ES-I3 (cell line): ENCODE results near the gene NEDD9.
A peak's percentile ranks its signal among the peaks of the same experiment; 100 is the strongest.

Experiments
- H3K36me3 ChIP-seq: 2 replicates; pipeline ENCODE4 v1.6.1; 2013; ENCODE audit warnings: mild to moderate bottlenecking, low read length, control low read depth, moderate library complexity; ENCODE audit not compliant: insufficient read depth
- H3K4me1 ChIP-seq: 2 replicates; pipeline ENCODE4 v1.6.1; 2013; ENCODE audit warnings: mild to moderate bottlenecking, control low read depth, low read length; ENCODE audit not compliant: insufficient read depth
- H3K9ac ChIP-seq: 2 replicates; pipeline ENCODE4 v1.6.1; 2013; ENCODE audit warnings: low read depth, mild to moderate bottlenecking, low read length, moderate library complexity
- H3K9me3 ChIP-seq: 2 replicates; pipeline ENCODE4 v1.6.1; 2013; ENCODE audit warnings: mild to moderate bottlenecking, low read length, moderate library complexity; ENCODE audit not compliant: control insufficient read depth, insufficient read depth

The NEDD9 gene, protein sequence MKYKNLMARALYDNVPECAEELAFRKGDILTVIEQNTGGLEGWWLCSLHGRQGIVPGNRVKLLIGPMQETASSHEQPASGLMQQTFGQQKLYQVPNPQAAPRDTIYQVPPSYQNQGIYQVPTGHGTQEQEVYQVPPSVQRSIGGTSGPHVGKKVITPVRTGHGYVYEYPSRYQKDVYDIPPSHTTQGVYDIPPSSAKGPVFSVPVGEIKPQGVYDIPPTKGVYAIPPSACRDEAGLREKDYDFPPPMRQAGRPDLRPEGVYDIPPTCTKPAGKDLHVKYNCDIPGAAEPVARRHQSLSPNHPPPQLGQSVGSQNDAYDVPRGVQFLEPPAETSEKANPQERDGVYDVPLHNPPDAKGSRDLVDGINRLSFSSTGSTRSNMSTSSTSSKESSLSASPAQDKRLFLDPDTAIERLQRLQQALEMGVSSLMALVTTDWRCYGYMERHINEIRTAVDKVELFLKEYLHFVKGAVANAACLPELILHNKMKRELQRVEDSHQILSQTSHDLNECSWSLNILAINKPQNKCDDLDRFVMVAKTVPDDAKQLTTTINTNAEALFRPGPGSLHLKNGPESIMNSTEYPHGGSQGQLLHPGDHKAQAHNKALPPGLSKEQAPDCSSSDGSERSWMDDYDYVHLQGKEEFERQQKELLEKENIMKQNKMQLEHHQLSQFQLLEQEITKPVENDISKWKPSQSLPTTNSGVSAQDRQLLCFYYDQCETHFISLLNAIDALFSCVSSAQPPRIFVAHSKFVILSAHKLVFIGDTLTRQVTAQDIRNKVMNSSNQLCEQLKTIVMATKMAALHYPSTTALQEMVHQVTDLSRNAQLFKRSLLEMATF

DNA sequence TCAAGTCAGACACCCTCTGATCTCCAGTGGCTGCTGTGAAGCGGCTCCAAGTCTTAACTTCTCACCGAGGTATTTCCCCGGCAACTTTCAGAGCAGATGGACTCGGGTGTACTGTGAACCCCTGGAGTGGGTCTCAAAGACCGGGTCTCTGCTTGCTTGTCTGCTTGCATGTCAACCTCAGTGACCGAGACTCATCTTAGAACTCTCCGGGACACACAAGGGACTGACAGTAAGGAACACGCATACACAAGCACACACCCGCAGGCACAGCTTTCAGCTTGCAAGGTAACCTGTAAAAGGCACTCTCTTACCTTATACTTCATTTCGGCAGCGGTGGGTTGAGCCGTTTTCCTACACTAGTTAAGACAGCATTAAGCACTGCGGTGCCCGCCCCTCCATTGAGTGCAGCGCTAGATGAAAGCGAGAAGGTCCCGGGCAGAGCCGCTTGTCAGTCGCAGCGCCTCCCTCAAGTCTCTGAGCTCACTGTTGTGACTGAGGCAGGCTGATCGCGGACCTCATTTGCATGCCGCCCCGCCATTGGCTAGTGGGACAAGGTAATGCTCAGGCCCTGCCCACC, at the start of gene NEDD9:
TSS of gene NEDD9 (minus strand) at position 476 of the 577 bp plus-strand sequence. CDS start at position 323, 153 bp downstream.
- Histone ChIP-seq H3K9ac (peak within 1 kb of the TSS; percentile 51), H3K36me3 (no peaks in the 10 kb centered on the region), H3K4me1 (peaks cover 35% of the 10 kb centered on the region), H3K9me3 (no peaks in the 10 kb centered on the region)

DNA sequence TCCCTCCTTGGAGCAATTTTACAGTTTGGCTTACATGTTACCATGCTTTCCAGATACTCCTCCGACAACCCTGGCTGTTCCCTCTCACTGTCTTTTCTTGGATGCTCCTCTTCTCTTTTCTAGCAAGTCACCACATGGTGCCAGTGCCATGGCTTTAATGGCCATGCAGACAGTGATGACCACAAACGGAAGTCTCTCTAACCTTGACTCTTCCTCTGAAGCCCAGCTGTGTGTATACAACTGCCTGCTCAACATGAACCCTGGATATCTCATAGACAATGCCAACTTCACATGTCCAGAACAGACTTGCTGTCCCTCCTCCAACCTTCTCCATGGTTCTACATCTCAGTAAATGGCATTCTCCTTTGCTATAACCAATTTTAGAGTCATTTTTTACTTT, 49.8 kb upstream of the NEDD9 start:
- no peaks in the 10 kb centered on the region for H3K36me3 ChIP-seq
- H3K9me3 ChIP-seq, result no peaks in the 10 kb centered on the region
- H3K9ac ChIP-seq, result no peak overlapping the region
- H3K4me1 ChIP-seq, result peaks cover 19% of the 10 kb centered on the region

DNA sequence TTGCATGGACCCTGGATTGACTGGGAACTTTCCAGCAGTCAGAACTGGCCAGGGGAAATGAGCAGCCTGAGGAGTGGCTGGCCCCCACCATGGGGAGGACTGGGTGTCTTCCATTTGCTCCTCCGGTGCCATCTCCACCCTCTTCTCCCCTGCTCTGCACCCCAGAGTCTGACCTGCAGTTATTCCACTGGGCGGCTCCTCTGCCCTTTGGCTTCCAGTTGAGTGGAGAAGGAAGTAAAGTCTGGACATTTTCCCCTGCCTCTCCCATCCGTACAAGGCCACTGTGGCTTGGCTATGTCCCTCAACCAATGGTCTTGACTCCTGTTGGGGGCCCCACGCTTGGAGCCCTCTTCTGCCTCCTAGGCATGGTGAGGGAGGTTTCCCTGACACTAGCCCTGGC, 47.9 kb upstream of the NEDD9 start:
- Histone ChIP-seq H3K9me3 (no peaks in the 10 kb centered on the region), H3K36me3 (no peaks in the 10 kb centered on the region), H3K4me1 (peaks cover 27% of the 10 kb centered on the region), H3K9ac (no peak overlapping the region)

DNA sequence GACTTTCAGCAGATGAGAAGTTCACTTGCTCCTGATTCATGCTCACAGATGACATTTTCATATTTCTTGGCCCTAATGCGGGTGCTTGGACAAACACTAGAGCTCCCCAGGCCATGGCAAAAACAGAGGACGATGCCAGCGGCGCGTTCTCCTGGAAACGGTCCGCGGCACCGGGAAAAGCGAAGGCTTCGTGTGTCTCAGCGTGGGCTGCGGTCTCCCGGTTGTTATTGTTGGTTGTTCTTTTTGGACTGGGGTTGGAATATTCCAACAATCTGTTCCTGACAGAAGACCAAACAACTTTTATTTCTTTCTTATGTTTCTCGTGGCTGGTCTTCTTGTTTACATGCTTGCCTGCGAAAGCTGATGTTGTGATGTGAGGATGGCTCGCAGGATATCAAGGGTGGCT, 46.8 kb upstream of the NEDD9 start:
- peaks cover 27% of the 10 kb centered on the region for H3K4me1 ChIP-seq
- H3K36me3 ChIP-seq, result no peaks in the 10 kb centered on the region
- H3K9ac ChIP-seq, result no peak overlapping the region
- no peaks in the 10 kb centered on the region for H3K9me3 ChIP-seq

DNA sequence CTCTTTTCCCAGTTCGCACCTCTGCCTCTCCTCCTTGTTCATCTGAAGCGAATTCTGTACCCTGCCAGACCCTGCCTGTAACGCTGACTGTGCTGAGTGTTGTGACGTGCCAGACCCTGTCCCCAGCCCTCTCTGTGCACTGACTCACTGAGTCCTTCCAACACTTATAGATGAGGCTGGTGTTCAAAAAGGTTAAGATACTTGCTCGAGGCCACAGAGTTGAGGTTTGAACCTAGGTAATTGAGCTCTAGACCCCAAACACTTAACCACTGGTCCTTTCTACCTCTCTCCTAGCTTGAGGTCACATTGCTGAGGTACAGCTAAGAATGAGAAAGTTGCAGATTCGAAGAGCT, 45.7 kb upstream of the NEDD9 start:
- Histone ChIP-seq H3K36me3 (no peaks in the 10 kb centered on the region), H3K4me1 (peaks cover 27% of the 10 kb centered on the region), H3K9ac (no peak overlapping the region), H3K9me3 (no peaks in the 10 kb centered on the region)

DNA sequence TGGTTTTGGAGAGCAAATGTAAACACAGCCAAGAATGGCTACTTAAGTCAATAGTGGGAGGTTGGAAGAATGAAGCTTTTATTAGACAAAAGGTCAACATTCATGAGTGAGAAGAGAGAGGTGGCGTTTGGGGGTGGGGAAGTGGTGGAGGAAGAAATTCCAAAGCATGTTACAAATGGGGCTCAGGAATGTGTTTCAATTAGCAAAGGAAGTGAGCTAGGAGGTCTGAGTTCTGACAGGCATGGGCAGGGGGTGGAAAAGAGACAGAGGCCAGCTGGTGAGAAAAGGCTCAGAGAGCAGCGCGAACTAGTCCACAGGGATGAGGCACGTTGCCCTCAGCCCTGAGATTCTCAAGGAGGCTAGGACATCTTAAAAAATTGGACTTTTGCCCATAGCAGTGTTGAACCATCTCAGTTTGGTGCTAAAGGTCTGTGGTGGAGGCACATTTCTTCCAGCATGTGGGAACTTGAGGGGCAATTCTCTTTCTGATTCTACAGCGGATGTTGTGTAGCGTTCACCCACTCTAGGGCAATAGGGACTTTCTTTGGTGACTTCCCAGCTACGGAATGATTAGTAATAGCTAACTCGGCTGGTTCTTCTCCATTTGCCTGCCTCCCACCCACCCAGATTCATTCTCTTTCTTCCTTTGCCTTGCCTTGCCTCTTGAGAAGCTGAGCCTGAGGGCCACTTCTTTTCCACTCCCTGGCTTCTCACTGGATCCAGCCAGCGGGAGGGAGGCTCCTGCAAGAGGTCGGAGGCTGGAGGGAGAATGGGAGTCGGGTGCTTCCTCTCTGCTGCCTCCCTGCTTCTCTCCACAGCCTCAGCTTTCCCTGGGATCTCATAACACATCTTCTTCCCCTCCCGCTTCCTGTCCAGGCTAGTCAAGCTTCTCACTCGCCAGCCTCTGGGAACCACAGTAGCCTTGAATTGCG, 45.1 kb upstream of the NEDD9 start:
- Histone ChIP-seq H3K9me3 (no peaks in the 10 kb centered on the region), H3K9ac (no peak overlapping the region), H3K4me1 (peaks cover 27% of the 10 kb centered on the region)

DNA sequence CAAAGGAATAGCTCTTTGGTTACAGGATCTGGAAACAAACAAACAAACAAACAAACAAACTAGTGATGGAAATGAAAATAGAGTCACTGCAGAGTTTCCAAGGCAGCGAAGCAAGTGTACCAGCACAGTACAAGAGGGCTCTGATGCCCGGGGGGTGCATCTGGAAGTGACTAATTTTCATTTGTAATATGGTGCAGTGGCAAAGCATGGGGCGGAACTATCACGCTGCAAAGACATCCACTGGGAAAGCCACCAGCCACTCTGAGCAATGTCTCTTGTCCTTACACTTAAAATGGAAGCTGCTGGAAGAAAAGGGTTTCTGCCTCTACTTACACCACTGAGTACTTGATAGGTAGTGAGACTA, 44.4 kb upstream of the NEDD9 start:
- no peaks in the 10 kb centered on the region for H3K9me3 ChIP-seq
- H3K4me1 ChIP-seq, result peaks cover 27% of the 10 kb centered on the region
- H3K36me3 ChIP-seq, result no peaks in the 10 kb centered on the region
- no peak overlapping the region for H3K9ac ChIP-seq

More for the DNA sequence above, 45.1 kb upstream of the NEDD9 start:
- no peaks in the 10 kb centered on the region for H3K36me3 ChIP-seq

DNA sequence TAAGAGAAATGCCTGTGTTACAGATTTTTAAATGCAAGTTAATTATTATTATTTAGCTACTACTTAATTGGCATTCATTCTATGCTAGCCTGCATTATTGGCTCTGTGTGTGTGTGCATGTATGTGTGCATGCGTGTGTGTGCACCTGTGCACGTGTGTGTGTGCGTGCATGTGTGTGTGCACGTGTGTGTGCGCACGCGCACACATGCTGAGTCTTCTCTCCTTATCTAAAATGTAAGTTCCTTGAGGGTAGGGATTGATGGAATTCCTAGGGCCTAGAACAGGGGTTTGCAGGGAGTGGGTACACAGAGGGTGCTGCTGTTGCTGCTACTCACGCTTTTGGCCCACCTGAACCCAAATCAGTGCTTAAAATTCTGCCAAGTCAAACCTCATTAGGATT, 43.8 kb upstream of the NEDD9 start:
- Histone ChIP-seq H3K9me3 (no peaks in the 10 kb centered on the region), H3K36me3 (no peaks in the 10 kb centered on the region), H3K9ac (no peak overlapping the region), H3K4me1 (peaks cover 27% of the 10 kb centered on the region)

DNA sequence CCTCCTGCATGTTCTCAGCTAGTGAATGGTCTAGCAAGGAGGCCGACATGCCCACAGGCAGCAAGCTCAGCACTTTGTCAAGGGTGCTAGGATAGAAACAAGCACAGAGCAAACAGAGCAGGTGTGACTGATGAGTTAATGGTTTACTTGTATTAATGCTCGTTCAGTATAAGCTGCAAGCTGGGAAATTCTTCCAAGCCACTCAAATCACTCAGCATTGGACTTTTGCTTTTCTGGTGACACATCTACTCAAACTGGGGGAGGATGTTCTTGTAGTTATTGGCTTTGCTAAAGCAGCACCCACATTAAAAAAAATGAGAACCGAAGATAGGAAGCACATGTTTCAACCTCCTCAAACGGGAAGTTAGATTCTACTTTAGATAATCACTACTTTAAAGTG, 43.1 kb upstream of the NEDD9 start:
- Histone ChIP-seq H3K36me3 (no peaks in the 10 kb centered on the region), H3K9me3 (no peaks in the 10 kb centered on the region), H3K9ac (no peak overlapping the region), H3K4me1 (peaks cover 30% of the 10 kb centered on the region)

DNA sequence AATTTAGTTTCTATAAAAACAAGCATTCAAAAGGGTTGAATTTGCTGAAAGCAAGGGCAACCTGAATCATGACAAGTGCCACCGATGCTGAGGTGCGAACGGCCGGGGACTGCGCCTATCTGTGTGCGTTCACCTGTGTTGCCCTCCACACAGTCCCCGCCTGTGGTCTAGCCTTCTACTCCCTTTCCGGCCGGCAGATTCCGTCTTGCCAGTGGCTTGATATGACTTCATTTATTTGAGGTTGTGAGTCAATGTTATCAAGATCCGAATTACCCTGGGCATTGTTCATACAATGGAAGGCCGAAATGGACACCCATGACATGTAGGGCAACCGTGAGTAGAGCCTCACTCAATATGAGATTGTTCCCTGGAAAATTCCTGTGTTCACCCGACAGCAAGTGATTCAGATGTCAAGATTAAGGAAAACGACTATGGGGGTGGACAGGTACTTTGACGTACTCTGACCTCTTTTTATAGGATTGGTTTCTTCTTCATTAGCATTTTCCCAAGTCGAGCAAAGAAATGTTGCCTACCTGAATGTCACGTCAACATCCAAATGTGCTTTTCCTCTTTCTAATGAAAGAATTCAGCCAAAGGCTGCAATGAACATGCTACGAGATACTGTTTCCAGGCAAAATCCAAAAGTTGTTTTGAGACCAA, 41.1 kb upstream of the NEDD9 start:
- Histone ChIP-seq H3K4me1 (peaks cover 27% of the 10 kb centered on the region), H3K9me3 (no peaks in the 10 kb centered on the region), H3K9ac (no peak overlapping the region), H3K36me3 (no peaks in the 10 kb centered on the region)

DNA sequence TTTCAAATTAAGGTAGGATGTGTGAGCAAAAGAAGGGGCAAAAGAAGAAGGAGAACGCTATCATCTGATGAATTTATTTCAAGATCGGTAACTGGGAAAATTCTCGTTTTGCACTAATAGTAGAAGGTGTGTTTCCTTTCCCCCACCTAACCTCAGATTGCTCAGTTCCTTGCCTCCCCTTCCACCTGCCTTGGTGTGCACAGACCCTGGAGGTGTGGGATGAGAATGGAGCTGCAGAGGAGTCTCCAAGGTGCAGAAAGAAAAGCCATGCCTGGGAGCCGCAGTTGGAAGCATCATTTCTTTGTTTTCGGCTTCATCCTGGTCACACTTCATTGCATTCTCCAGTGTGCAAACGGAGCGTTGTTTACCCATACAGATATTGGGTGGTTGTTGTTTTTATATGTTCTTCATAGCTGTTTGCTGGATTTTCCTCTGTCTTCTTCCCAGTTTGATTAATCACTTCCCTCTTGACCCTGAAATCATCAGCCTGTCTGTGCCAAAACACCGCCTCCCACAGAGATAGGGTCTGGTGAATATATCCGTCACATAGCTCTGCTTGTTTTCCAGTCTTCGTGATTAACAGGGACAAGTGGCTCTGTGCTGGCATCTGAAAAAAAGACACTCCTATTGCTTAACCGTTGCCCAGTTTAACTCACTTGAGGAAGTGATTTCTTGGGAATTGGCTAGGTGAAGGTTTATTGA, 40.2 kb upstream of the NEDD9 start:
- H3K36me3 ChIP-seq, result no peaks in the 10 kb centered on the region
- no peak overlapping the region for H3K9ac ChIP-seq
- no peaks in the 10 kb centered on the region for H3K9me3 ChIP-seq
- peaks cover 18% of the 10 kb centered on the region for H3K4me1 ChIP-seq

DNA sequence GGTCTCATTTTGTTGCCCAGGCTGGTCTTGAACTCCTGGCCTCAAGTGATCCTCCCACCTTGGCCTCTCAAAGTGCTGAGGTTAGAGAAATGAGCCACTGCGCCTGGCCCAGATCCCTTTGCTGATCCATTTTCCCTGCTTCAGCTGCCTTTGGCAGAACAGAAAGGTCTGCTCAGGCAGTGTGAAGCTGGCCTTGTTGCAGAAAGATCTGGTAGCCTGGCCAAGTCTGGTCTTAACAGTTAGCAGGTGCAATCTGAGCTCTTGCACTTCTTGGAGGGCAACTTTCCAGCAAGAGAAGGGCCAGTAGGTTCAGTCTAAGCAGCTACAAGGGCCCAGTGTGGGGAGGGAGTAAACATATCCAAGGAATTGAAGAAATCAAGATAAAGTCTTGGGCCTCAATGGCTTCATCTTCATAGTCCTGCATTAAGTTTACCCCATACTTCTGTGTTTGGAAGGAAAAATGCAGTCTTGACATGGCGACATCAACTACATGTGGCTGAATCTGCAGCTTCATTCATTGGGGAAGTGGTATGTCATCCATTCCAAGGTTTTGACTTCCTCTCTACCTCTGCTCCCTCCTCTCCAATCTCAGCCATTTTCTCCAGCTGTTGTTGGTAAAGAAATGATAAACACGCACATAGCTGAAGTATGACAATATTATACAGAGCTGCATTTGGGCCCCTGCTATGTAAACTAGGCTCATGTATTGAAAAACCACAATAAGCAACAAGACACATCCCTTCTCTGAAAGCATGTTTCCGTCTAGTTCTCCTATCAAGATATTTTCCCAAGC, 39.0 kb upstream of the NEDD9 start:
- no peaks in the 10 kb centered on the region for H3K36me3 ChIP-seq
- no peak overlapping the region for H3K9ac ChIP-seq
- H3K4me1 ChIP-seq, result peaks cover 6% of the 10 kb centered on the region
- no peaks in the 10 kb centered on the region for H3K9me3 ChIP-seq
